Esophagus squamous epithelium (tissue), 4 donors: Measurements from ENCODE around the gene CNDP2.

Source experiments
- POLR2A ChIP-seq, 4 donors: fragments of 450-650 bp; IDR thresholded peaks; one replicate each; pipeline ENCODE4 v1.6.1; 2017; ENCODE audit warnings: antibody characterized with exemption in 4 of 4, mild to moderate bottlenecking in 4 of 4, moderate library complexity in 3 of 4
- TF ChIP-seq, protein P1 (sequence below), 6 experiments: fragments of 450-650 bp in 4 of 6; fragments of 200-600 bp in 2 of 6; sonication (generic) in 2 of 6; IDR thresholded peaks; one replicate each; pipeline ENCODE4 v1.5.1; 2016 to 2019; ENCODE audit warnings: antibody characterized with exemption in 6 of 6, mild to moderate bottlenecking in 4 of 6, moderate library complexity in 4 of 6

DNA sequence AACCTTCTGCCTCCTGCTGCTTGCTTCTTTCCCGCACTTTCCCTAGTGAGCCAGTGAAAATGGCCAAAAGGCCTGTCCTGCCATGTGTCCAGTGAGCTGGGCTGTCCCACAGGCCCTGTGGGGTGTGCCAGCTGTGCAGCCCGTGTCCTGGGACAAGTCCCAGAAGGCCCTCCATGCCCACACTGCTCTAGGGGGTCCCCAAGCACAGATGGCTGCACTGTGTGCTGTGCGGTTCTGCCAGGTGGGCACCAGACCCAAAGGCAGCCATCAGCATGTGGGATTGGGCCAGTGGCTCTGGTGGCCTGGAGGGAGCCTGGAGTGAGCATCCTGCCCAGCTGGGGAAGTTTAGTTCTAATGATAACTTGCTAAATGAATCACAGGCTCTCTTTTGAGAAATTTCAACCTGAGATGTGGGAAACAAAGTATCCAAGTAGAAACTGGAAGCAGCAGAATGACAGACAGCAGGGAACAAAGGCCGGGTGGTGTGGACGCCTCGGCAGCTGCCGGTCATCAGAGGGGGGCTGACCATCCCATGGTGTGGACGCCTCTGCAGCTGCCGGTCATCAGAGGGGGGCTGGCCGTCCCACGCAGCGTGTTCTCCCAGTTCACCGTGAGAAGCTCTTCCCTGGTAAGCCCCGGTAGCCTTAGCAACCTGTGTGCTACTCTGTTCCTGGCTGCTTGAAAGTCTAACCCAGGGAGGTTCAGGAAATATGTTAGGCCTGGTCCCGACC lies 9.9 kb upstream of the CNDP2 start:
- TF ChIP-seq, protein P1, sequence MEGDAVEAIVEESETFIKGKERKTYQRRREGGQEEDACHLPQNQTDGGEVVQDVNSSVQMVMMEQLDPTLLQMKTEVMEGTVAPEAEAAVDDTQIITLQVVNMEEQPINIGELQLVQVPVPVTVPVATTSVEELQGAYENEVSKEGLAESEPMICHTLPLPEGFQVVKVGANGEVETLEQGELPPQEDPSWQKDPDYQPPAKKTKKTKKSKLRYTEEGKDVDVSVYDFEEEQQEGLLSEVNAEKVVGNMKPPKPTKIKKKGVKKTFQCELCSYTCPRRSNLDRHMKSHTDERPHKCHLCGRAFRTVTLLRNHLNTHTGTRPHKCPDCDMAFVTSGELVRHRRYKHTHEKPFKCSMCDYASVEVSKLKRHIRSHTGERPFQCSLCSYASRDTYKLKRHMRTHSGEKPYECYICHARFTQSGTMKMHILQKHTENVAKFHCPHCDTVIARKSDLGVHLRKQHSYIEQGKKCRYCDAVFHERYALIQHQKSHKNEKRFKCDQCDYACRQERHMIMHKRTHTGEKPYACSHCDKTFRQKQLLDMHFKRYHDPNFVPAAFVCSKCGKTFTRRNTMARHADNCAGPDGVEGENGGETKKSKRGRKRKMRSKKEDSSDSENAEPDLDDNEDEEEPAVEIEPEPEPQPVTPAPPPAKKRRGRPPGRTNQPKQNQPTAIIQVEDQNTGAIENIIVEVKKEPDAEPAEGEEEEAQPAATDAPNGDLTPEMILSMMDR (IDR thresholded peaks at IDR 0.05) = no peak
- TF ChIP-seq POLR2A (IDR thresholded peaks at IDR 0.05) = no peak
